ENCODE measurements around the gene TMEM212.

DNA sequence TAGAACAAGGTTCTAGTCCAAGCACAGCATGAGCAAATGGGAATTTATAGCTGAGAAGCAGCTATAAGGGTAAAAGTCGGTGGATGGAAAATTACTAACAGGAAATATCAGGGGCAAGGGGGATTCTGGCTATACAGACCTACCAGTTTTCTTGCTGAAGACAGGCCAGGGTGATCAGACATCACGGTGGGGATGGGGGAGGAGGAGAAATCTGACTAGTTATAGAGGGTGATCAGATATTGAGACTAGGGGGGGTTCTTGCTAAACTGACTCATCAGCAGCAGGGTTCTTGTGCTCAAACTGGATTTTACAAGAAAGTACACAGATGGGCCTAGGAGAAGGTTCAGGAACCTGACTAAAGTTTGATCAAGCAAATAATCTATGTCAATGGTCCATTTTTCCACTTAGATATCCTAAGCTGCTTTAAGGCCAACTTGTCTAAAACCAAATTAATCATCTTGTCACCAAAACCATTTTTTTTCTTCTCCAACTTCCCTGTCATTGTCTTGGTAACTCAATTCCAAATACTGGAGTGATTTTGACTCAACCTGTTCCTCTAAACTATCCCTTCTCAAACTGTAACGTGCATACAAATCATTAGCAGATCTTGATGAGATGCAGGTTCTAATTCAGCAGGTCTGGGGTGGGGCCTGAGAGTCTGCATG, 4.6 kb downstream of the TMEM212 start:
- TF ChIP-seq, protein P1, sequence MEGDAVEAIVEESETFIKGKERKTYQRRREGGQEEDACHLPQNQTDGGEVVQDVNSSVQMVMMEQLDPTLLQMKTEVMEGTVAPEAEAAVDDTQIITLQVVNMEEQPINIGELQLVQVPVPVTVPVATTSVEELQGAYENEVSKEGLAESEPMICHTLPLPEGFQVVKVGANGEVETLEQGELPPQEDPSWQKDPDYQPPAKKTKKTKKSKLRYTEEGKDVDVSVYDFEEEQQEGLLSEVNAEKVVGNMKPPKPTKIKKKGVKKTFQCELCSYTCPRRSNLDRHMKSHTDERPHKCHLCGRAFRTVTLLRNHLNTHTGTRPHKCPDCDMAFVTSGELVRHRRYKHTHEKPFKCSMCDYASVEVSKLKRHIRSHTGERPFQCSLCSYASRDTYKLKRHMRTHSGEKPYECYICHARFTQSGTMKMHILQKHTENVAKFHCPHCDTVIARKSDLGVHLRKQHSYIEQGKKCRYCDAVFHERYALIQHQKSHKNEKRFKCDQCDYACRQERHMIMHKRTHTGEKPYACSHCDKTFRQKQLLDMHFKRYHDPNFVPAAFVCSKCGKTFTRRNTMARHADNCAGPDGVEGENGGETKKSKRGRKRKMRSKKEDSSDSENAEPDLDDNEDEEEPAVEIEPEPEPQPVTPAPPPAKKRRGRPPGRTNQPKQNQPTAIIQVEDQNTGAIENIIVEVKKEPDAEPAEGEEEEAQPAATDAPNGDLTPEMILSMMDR (IDR thresholded peaks at IDR 0.05) = no peak
- TF ChIP-seq POLR2A (IDR thresholded peaks at IDR 0.05) = no peak

Data from heart left ventricle (tissue), 13 donors.